SW 1271 (cell line): ENCODE measurements around the gene EXOSC3.
A peak's percentile ranks its signal among the peaks of the same experiment; 100 is the strongest.
"Not testable (repeated sequence)": the region's sequence is repeated elsewhere in the genome, so short reads cannot be mapped to it uniquely, and the experiment has no call there.

Source experiments
- DNase-seq, 2 experiments: peaks; one replicate each; lab custom pipeline; 2025; lab: John Stamatoyannopoulos, UW

Gene EXOSC3

DNA sequence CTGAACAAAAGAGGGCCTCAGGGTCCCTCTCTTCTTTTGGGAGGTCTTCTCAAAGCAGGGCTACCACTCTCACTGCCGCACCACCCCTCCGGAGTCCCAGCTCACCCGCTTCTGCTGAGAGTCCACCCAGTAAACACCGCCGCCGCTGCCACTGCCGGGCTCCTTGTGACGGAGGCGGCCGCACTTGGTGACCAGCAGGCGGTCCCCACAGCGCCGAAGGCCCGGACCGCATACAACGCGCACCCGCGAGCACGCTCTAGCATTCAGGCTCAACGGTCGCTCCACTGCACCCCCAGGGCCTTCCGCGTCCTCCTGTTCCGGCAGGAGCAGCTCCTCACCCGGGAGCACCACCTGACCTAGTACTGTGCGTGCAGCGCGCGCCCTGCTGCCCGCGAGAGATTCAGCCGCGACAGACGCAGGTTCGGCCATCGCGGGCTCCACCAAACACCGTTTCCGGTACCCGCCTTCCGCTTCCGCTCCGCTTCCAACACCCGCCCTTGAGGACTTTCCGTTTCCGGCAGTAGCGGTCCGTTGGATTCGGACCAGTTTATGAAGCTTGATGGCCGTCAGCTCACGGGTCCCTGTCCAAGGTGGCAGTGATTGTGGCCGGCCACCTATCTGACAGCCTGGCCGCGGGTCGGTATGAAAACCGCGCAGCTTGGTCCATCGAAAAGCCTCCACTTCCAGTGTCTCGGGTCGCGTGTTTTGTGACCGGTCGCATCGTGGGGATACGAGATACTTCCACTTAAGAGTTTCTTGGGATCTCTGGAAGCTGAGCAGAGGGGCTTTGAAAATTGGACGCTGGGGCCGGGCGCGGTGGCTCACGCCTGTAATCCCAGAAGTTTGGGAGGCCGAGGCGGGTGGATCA is at the start of gene EXOSC3:
Gene EXOSC3, minus strand, starts transcription at position 449 of the 868 bp plus-strand sequence. Its CDS starts 20 bp downstream, at position 429.
- peak; percentile 46 to 86 for DNase-seq

- no peak for DNase-seq
These were observed 42.8 kb upstream of the EXOSC3 start for GRCh38 chr9:37827483-37828165.

DNA sequence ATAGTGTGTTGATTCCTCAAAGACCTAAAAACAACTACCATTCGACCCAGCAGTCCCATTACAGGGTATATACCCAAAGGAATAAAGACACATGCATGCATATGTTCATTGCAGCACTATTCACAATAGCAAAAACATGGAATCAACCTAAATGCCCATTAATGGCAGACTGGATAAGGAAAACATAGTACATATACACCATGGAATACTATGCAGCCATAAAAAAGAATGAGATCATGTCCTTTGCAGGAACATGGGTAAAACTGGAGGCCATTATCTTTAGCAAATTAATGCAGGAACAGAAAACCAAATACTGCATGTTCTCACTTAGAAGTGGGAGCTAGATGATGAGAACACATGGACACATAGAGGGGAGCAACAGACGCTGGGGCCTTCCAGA is 40.3 kb upstream of the EXOSC3 start:
- DNase-seq, result not testable (repeated sequence)

DNA sequence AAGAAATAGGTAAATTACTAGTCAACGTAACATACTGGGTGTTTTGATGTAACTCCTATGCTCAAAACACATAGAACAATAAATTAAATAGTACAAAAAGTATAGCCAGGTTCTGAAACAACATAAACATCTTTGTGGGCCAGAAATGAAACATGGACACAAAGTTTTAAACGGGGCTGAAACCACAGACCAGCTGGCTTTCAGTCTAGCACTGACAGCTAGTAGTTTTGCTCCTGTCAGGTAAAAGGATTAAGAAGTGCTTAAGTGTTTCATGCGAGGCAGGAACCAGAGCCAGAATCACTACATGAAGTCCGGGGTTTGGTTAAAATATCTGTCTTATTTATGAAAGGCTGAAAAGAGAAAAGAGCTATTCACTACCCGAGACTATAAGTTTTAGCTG is 35.3 kb upstream of the EXOSC3 start:
- DNase-seq, result no peak

DNA sequence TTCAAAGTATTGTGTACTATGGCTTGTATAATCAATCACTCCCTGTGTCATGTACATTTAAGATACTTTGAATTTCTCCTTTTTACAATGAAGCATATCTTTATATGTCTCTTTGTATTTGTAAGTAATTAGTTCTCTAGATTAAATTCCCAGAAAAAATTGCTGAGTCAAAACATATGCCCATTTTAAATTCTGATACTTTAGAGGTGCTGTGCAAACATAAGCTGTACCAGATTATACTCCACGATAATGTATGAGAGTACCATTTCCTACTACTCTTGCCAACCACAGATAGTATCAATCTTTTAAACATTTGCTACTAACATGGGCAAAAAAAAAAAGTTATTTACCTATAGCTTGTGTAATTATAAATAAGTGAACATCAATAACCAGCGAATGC is 34.0 kb upstream of the EXOSC3 start:
- DNase-seq, result no peak

- no peak for DNase-seq
These were observed 28.0 kb upstream of the EXOSC3 start for GRCh38 chr9:37812773-37813379.

DNA sequence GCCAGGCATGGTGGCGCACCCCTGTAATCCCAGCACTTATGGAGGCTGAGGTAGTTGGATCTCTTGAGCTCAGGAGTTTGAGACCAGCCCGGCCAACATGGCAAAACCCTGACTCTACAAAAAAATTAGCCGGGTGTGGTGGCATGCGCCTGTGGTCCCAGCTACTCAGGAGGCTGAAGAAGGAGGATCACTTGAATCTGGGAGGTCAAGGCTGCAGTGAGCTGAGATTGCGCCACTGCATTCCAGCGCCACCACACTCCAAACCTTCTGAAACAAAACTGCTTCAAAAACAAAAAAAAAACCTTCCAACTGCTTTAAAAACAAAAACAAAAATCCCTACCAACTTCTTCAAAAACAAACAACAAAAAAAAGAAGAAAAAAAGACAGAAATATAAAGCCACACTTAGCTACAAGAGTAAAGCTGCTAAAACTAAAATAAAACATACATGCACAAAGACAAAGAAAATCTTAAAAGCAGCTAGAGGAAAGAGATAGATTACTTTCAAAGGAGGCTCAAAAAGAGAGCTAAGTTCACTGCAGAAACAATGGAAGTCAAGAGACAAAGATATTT is 27.1 kb upstream of the EXOSC3 start:
- DNase-seq, result no peak

DNA sequence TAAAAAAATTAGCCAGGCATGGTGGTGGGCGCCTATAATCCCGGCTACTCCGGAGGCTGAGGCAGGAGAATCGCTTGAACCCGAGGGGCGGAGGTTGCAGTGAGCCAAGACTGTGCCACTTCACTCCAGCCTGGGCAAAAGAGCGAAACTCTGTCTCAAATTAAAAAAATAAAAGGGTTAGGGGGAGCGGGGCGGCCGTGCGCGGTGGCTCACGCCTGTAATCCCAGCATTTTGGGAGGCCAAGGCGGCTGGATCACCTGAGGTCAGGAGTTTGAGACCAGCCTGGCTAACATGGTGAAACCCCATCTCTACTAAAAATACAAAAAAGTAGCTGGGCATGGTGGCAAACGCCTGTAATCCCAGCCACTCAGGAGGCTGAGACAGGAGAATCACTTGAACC is 24.8 kb upstream of the EXOSC3 start:
- DNase-seq, result not testable (repeated sequence)

DNA sequence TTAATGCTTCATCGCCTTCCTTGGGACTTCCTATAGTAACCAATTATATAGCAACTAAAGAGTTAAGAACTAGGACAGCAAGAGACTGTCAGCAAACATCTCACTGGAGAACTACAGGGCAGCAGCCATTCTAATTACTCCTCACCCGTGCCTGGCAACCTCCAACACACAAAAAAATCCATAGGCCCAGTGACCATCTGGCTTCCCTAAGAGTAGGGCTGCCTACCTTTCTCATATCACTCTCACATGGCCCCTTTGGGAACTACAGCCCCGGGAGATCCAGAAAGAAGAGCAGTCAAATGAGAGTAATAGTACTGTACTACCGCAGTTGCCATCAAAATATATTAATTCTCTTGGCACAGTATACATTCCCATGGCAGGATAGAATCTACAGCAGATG is 21.4 kb upstream of the EXOSC3 start:
- DNase-seq, result no peak

DNA sequence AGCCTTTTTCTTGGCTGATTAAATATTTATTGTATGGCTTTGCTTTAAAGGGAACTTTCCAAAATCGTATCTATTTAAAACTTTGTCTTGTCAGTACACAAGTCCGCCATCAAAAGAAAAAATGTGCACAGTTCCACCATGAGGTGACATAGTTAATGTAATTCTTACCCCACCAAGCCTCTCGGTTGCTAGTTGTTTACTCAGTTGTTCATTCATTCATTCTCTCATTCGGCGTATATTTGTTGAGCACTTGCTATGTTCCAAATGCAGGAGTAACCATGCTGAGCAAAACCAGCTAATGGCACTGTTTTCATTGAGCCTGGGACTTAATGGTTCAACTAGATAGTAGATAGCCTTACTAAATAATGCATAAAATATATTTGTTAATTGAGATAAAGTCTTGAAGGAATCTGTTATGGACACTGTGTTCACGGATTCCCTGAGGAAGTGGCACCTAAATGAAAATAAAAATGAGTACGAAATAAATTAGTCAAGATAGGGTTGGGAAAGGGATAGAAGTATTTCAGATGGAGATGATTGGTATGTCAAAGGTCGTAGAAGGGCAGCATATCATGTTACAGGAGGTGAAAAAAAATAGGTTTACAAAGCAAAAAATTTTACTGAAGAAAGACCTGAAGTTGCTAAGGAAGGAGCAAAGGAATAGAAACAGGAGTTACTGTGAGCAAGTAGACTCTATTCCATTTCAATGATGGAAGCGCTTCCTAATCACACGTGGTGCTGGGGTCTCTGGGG is 17.3 kb upstream of the EXOSC3 start:
- no peak for DNase-seq

- DNase-seq, result no peak
These were observed 16.5 kb upstream of the EXOSC3 start for GRCh38 chr9:37801287-37801850.

DNA sequence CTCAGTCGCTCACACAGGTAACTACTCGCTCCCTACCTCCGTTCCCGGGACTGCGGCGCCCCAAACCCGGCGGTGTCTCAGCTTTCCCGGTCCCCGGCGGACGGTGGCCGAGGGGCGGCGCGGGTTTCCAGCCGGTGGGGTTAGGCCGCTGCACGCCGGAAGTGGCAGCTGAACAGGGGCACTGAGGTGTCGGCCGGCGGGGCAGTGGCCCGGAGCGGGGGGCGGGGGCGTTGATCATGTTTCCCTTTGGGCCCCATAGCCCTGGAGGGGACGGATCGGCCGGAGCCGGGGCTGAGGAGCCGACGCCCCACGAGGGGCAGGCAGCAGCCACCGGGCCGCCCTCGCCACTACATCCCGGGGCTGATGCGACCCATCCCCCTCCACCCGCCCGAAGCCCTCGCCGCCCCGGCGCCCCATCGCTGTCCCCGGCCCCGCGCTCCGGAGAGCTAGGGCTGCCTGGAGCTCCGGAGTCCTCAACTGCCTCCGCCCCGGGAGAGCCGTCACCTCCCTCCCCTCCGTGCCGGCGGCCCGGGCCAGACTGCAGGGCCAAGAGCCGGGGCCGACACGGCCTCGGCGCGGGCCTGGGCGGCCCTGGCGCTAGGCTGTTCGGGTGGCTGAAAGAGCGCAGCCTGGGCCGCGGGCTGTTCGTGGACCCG is 15.9 kb upstream of the EXOSC3 start, which contains the start of gene DCAF10:
Gene DCAF10, plus strand, starts transcription at position 167 of the 656 bp plus-strand sequence. Its CDS starts 70 bp downstream, at position 237.
- peak in 1 of 2 experiments; percentile 65 for DNase-seq

GRCh38 chr9:37798677-37799076 is 13.8 kb upstream of the EXOSC3 start:
- no peak for DNase-seq

DNA sequence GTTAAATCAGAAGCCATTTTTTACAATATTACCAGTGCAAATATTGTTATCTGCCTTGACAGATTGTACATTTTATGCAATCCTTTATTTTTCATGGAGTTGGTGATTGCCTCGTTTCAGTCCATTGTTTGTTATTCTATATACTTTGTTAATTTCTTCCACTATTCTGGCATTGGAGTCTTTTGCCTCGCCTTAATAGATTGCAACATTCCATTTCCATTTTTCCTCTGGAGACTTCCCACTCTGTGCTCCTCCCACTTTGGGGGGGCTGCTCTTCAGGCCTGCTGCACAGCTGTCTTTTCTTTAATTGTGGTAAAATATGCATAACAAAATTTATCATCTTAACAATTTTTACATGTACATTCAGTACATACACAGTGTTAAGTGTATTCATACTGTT is 11.4 kb upstream of the EXOSC3 start:
- no peak for DNase-seq

DNA sequence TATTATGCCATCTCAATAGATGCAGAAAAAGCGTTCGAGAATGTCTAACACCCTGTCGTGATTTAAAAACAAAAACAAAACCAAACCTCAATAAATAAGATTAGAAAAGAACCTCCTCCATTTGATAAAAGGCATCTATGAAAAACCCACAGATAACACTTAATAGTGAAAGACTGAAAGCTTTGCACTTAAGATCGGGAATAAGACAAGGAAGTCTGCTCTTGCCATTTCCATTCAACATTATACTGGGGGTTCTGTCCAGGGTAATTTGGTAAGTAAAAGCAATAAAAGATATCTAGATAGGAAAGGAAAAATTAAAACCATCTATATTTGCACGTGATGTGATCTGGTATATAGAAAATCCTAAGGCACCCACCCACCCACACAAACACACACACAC is 7.3 kb upstream of the EXOSC3 start:
- DNase-seq, result no peak

DNA sequence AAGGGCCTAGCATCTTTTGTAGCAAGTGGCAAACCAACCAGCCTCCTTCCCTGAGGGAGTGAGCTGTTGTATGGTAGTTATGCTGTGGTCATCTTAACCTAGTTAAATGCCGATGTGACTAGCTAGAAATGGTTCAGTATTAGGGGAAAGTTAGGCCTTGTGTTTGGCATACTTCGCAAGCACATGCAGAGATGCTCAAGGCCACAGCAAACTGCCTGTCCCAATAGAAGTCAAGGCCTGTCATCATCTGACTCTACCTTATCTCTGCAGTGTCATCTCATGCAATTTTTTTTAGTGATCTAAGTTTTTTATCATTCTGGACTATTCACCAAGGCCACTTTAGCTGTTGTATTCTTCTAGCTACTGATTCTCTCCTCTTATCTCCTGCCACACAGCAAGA is 5.2 kb upstream of the EXOSC3 start:
- DNase-seq, result no peak

DNA sequence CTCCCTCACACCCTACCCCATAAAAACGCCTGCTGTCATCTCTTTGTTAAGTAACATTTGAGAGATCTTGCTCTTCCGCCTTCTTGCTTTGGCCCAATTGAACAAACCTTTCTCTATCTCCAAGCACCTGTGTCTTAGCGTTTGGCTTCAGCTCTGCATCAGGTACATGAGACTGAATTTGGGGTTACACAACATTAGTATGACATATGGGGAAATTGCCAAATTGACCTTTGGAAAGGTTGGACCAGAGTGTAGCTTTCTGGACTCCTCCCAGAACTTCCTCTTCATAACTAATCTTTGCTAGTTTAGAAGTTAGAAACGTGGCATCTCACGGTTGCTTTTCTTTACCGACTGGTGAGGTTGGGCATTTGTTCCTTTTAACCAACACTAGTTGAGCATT is 3.5 kb upstream of the EXOSC3 start:
- DNase-seq, result no peak

DNA sequence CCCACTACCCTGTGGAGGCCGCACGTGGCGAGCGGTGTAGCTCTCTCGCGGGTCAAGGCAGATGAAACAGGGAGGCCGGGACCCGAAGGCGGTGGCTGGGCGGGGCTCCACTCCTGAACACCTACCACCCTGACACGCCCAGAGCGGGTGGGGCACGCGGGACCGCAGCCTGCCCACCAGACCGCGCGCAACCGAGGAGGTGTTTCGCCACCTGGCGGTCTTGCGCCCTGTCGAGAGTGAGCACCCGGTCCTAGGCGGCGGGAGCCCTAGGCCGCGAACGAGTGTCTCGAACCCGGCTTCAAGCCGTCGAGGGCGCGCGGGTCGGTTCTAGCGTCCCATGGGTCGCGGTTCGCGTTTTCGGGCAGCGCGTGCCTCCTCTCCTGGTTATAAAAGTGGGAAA is 2.2 kb upstream of the EXOSC3 start:
- DNase-seq, result no peak

DNA sequence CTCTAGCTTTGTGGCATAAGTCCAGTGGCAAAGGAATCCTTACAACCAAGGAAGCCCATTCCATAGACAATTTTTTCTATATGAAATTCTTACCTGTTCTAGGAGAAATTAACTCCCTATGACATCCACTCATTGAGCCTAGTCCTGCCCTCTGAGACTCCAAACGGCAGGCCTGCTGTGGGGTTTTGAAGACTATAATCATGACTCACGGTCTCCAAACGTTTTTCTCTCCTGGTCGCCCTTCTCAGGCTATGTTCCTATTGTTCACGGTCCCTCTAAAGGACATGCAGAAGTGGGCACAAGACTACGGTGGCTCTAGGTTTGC is 611 bp downstream of the EXOSC3 start:
- DNase-seq, result no peak

DNA sequence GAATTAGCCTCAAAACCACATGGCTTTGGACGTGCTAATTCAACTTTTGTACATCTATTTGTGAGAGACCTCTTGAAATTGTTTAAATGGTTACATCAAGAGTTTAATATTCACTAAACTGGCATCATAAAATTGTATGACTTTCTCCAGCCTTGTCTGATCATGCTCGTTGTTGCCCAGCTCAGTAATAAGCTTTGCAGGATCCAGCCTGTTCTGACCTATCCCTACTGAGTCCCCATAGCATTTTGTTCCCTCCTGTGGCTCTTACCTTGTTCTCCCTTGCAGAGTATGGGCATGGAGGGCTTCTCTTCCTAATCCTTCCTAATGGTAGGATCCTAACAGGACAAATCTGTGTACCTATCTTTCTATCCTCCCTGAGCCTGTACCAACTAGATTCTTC is 6.3 kb downstream of the EXOSC3 start:
- DNase-seq, result no peak

DNA sequence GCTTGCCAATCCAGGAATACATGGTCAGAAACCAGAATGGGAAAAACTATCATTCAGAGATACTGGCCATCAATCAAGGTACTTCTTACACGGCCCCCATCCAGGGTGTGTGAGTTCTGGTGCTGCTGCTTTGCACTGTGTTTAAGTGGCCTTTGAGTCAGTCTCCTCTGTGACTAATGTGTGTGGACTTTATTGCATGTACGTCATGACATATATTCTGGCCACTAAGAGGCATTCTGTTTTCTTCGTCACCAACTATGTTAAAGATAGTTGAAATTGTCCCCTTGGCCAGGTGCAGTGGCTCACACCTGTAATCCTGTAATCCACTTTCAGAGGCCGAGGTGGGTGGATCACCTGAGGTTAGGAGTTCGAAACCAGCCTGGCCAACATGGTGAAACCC is 8.5 kb downstream of the EXOSC3 start:
- no peak for DNase-seq
